Measurements from ENCODE around the gene GAS6.
"Not testable (repeated sequence)": the region's sequence is repeated elsewhere in the genome, so short reads cannot be mapped to it uniquely, and the experiment has no call there.

Gene GAS6

DNA sequence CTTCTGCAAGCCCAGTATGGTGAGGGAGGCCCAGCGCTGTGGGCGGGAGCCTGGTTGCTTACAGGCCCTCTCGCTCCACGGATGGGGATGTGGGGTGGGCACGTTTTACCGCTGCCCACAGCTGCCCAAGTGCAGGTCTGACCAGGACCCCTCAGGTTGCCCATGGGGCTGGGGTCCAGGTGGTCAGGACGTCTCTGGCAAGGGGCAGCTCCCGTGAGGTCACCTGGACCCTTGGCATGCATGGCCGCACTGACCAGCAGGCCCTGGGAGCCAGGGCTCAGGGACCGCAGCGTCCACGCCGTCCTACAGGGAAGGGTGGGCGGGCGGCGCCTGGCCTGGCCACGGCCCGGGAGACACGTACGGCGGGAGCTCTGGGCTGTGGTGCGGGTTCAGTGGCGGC is 32.8 kb downstream of the GAS6 start:
- no peaks in the 10 kb centered on the region for H3K9me3 ChIP-seq (replicated peaks; ENCODE audit: insufficient read depth, low read length)
- H3F3A ChIP-seq (ENCODE audit: insufficient read depth, low read length): peaks cover 7% of the 10 kb centered on the region; the same call in 1 of the 2 replicates
- H2AFZ ChIP-seq (ENCODE audit: low read length): no peak overlapping the region
- no peak overlapping the region for H3K4me3 ChIP-seq (ENCODE audit: low read length)
- no peaks in the 10 kb centered on the region for H3K27me3 ChIP-seq (replicated peaks; ENCODE audit: insufficient read depth, low read length)
- peaks cover 19% of the 10 kb centered on the region for H3K36me3 ChIP-seq (replicated peaks; ENCODE audit: insufficient read depth, low read length)
- H3K9ac ChIP-seq (ENCODE audit: low read length): no peak overlapping the region
- no peak overlapping the region for H3K27ac ChIP-seq (ENCODE audit: low read length)
- no peaks in the 10 kb centered on the region for H3K9me2 ChIP-seq (replicated peaks; ENCODE audit: insufficient read depth, low read length)
- H3K4me2 ChIP-seq (ENCODE audit: low read depth, low read length): no peak overlapping the region
- H3K4me1 ChIP-seq (ENCODE audit: low read length): no peaks in the 10 kb centered on the region
- H3K79me2 ChIP-seq (ENCODE audit: low read length): peaks cover 75% of the 10 kb centered on the region
- no peak for TF ChIP-seq CTCF (IDR thresholded peaks at IDR 0.05; ENCODE audit: low read length)
- no peak for TF ChIP-seq EZH2 (optimal IDR thresholded peaks at IDR 0.05; ENCODE audit: low read depth, low read length)
- no peak for TF ChIP-seq EZH2phosphoT487 (IDR thresholded peaks at IDR 0.05; ENCODE audit: low read length)
- no peak for DNase-seq
- no peaks in the 10 kb centered on the region for H4K20me1 ChIP-seq (ENCODE audit: insufficient read depth, low read length)

DNA sequence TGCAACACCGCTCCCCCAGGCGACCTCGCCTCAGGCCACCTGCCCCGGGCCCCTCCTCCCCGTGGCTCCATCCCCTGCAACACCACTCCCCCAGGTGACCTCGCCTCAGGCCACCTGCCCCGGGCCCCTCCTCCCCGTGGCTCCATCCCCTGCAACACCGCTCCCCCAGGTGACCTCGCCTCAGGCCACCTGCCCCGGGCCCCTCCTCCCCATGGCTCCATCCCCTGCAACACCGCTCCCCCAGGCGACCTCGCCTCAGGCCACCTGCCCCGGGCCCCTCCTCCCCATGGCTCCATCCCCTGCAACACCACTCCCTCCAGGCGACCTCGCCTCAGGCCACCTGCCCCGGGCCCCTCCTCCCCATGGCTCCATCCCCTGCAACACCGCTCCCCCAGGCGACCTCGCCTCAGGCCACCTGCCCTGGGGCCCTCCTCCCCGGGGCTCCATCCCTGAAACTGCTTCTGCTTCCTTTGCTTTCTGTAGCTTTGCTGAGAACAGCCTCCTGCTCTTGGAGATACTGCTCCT is 33.4 kb downstream of the GAS6 start:
- not testable (repeated sequence) for H3K4me3 ChIP-seq (ENCODE audit: low read length); H3K9me2 ChIP-seq (replicated peaks; ENCODE audit: insufficient read depth, low read length); H3K4me1 ChIP-seq (ENCODE audit: low read length); H3F3A ChIP-seq (ENCODE audit: insufficient read depth, low read length); H4K20me1 ChIP-seq (ENCODE audit: insufficient read depth, low read length); H3K27ac ChIP-seq (ENCODE audit: low read length); H3K27me3 ChIP-seq (replicated peaks; ENCODE audit: insufficient read depth, low read length); H2AFZ ChIP-seq (ENCODE audit: low read length); H3K9ac ChIP-seq (ENCODE audit: low read length); H3K9me3 ChIP-seq (replicated peaks; ENCODE audit: insufficient read depth, low read length); H3K4me2 ChIP-seq (ENCODE audit: low read depth, low read length); DNase-seq
- peaks cover 18% of the 10 kb centered on the region for H3K36me3 ChIP-seq (replicated peaks; ENCODE audit: insufficient read depth, low read length)
- peaks cover 70% of the 10 kb centered on the region for H3K79me2 ChIP-seq (ENCODE audit: low read length)

- H3K9me2 ChIP-seq (replicated peaks; ENCODE audit: insufficient read depth, low read length): no peaks in the 10 kb centered on the region
- H3K36me3 ChIP-seq (replicated peaks; ENCODE audit: insufficient read depth, low read length): peaks cover 7% of the 10 kb centered on the region; the same call in 1 of the 2 replicates
Measured at GRCh38 chr13:113828282-113828825, 35.5 kb downstream of the GAS6 start.

More at GRCh38 chr13:113828282-113828825, 35.5 kb downstream of the GAS6 start:
- H3K4me2 ChIP-seq (ENCODE audit: low read depth, low read length): no peak overlapping the region
- no peaks in the 10 kb centered on the region for H4K20me1 ChIP-seq (ENCODE audit: insufficient read depth, low read length)
- no peaks in the 10 kb centered on the region for H3K27me3 ChIP-seq (replicated peaks; ENCODE audit: insufficient read depth, low read length)
- TF ChIP-seq EZH2phosphoT487 (IDR thresholded peaks at IDR 0.05; ENCODE audit: low read length) (no peak), EZH2 (optimal IDR thresholded peaks at IDR 0.05; ENCODE audit: low read depth, low read length) (no peak), CTCF (IDR thresholded peaks at IDR 0.05; ENCODE audit: low read length) (no peak)
- H2AFZ ChIP-seq (ENCODE audit: low read length): no peak overlapping the region
- H3K4me3 ChIP-seq (ENCODE audit: low read length): no peak overlapping the region
- DNase-seq: no peak
- no peak overlapping the region for H3K9ac ChIP-seq (ENCODE audit: low read length)
- H3K79me2 ChIP-seq (ENCODE audit: low read length): peaks cover 50% of the 10 kb centered on the region
- peaks cover 12% of the 10 kb centered on the region for H3F3A ChIP-seq (ENCODE audit: insufficient read depth, low read length)
- H3K9me3 ChIP-seq (replicated peaks; ENCODE audit: insufficient read depth, low read length): no peaks in the 10 kb centered on the region
- no peak overlapping the region for H3K27ac ChIP-seq (ENCODE audit: low read length)
- no peaks in the 10 kb centered on the region for H3K4me1 ChIP-seq (ENCODE audit: low read length)
